Endothelial cell of umbilical vein (primary cell): Measurements from ENCODE around the gene ID2. TPM values are rescaled to one million over a fixed set of nuclear protein-coding genes. Genes with fewer than 3 reads are reported as not detected.

Experiments used
- BruUV-seq: library from RNA; stranded (reverse); fragments of 400-500 nt; replicated peaks from 2 replicates; lab custom pipeline; 2021; lab: Mats Ljungman, UMichigan
- CTCF ChIA-PET: fragments of 300-600, 350-600 bp; sonication (Branson Sonifier 250); formaldehyde crosslinking; loops from one replicate; lab custom pipeline; 2021; ENCODE audit warnings: antibody characterized with exemption, inconsistent platforms; lab: Charles Lee
- POLR2A ChIA-PET: fragments of 300-600, 350-600 bp; sonication (Branson Sonifier 250); formaldehyde crosslinking; loops from one replicate; lab custom pipeline; 2021; ENCODE audit warnings: antibody characterized with exemption, inconsistent platforms; lab: Charles Lee
- DNase-seq: peaks from one replicate; pipeline ENCODE4 v3.0.0-alpha.2; 2011; ENCODE audit warnings: low read depth, low spot score
- FAIRE-seq: peaks from 2 replicates; lab custom pipeline; 2011; peaks lifted over from hg19 to GRCh38; lab: Jason Lieb, UNC
- H2AFZ ChIP-seq: 2 replicates; pipeline ENCODE4 v1.6.0; 2012; ENCODE audit warnings: low read depth, low read length, control low read depth, inconsistent platforms
- H3K27ac ChIP-seq: 2 replicates; pipeline ENCODE4 v1.5.1; 2011; ENCODE audit warnings: low read depth, mild to moderate bottlenecking, control low read depth, low read length, moderate library complexity; ENCODE audit not compliant: insufficient read depth
- H3K27me3 ChIP-seq, 2 experiments: 2 replicates each; pipeline versions ENCODE4 v1.6.0 to v1.6.1; 2011; ENCODE audit warnings: low read length in 2 of 2, mixed read lengths in 1 of 2; ENCODE audit not compliant: control insufficient read depth in 2 of 2, insufficient read depth in 2 of 2
- H3K36me3 ChIP-seq, 2 experiments: 2 replicates in 1 of 2; 3 replicates in 1 of 2; pipeline ENCODE4 v1.5.1; 2011; ENCODE audit warnings: low read length in 2 of 2, mild to moderate bottlenecking in 1 of 2, moderate library complexity in 1 of 2; ENCODE audit not compliant: control insufficient read depth in 2 of 2, insufficient read depth in 2 of 2; ENCODE audit errors: extremely low read depth in 1 of 2
- H3K4me1 ChIP-seq: 3 replicates; pipeline ENCODE4 v1.5.1; 2011; ENCODE audit warnings: mild to moderate bottlenecking, low read length; ENCODE audit not compliant: control insufficient read depth, insufficient read depth; ENCODE audit errors: extremely low read depth
- H3K4me2 ChIP-seq: 2 replicates; pipeline ENCODE4 v1.6.1; 2011; ENCODE audit warnings: low read length, control low read depth, mixed read lengths; ENCODE audit not compliant: insufficient read depth
- H3K4me3 ChIP-seq, 3 experiments: fragments of 200-600 bp in 1 of 3; sonication (generic), shearing (Covaris generic) in 1 of 3; replicated peaks in 1 of 3; 2 replicates each; pipeline ENCODE4 v1.5.1; 2011 to 2016; ENCODE audit warnings: control low read depth in 3 of 3, low read length in 3 of 3, mild to moderate bottlenecking in 2 of 3, inconsistent platforms in 1 of 3, low read depth in 1 of 3, moderate library complexity in 1 of 3; ENCODE audit not compliant: insufficient read depth in 1 of 3
- H3K79me2 ChIP-seq: 2 replicates; pipeline ENCODE4 v1.6.0; 2012; ENCODE audit warnings: low read length, inconsistent platforms; ENCODE audit not compliant: control insufficient read depth, insufficient read depth
- H3K9ac ChIP-seq: replicated peaks from 2 replicates; pipeline ENCODE3; 2011; ENCODE audit warnings: low read length, control low read depth; ENCODE audit not compliant: insufficient read depth; ENCODE audit errors: extremely low read depth
- H3K9me1 ChIP-seq: replicated peaks from 3 replicates; pipeline ENCODE4 v1.6.0; 2011; ENCODE audit warnings: mild to moderate bottlenecking, low read length; ENCODE audit not compliant: control insufficient read depth, insufficient read depth; ENCODE audit errors: extremely low read depth
- H3K9me3 ChIP-seq: replicated peaks from 2 replicates; pipeline ENCODE4 v1.5.1; 2012; ENCODE audit warnings: low read length, inconsistent platforms; ENCODE audit not compliant: control insufficient read depth, insufficient read depth
- H4K20me1 ChIP-seq: replicated peaks from 2 replicates; pipeline ENCODE3; 2011; ENCODE audit warnings: mild to moderate bottlenecking, low read length; ENCODE audit not compliant: control insufficient read depth, insufficient read depth; ENCODE audit errors: extremely low read depth
- EZH2 ChIP-seq: IDR thresholded peaks from 2 replicates; pipeline ENCODE4 v1.6.1; 2012; ENCODE audit warnings: borderline replicate concordance, low read depth, mild to moderate bottlenecking, moderate library complexity, low read length, inconsistent platforms; ENCODE audit not compliant: severe bottlenecking
- FOS ChIP-seq: IDR thresholded peaks from 2 replicates; pipeline ENCODE4 v1.6.1; 2011; ENCODE audit warnings: mild to moderate bottlenecking, low read length, moderate library complexity, borderline replicate concordance; ENCODE audit not compliant: insufficient read depth
- GATA2 ChIP-seq: IDR thresholded peaks from 2 replicates; pipeline ENCODE4 v1.7.0; 2011; ENCODE audit warnings: low read depth, mild to moderate bottlenecking, moderate library complexity, mixed read lengths, low read length; ENCODE audit not compliant: insufficient read length, insufficient read depth
- JUN ChIP-seq: IDR thresholded peaks from 2 replicates; pipeline ENCODE4 v1.6.1; 2011; ENCODE audit warnings: borderline replicate concordance, low read depth; ENCODE audit not compliant: insufficient read length, insufficient read depth
- MYC ChIP-seq: IDR thresholded peaks from one replicate; pipeline ENCODE4 v1.6.1; 2011; ENCODE audit warnings: mild to moderate bottlenecking, low read depth, low read length
- POLR2A ChIP-seq: IDR thresholded peaks from 2 replicates; pipeline ENCODE4 v1.6.1; 2012; ENCODE audit warnings: low read depth, mild to moderate bottlenecking, control low read depth, low read length
- POLR2AphosphoS5 ChIP-seq: IDR thresholded peaks from 2 replicates; pipeline ENCODE4 v1.6.1; 2012; ENCODE audit warnings: low read depth, mild to moderate bottlenecking, control low read depth, low read length, moderate library complexity; ENCODE audit not compliant: insufficient read depth
- dilution Hi-C: fragments of 300-500 bp; cut with MboI; formaldehyde crosslinking; loops from one replicate; pipeline ENCODE4 v1.15.0; 2019; ENCODE audit warnings: low sequenced_read_pairs; ENCODE audit not compliant: extremely low pct_ligation_motif_present
- intact Hi-C: fragments of 100-400 bp; cut with micrococcal nuclease; formaldehyde crosslinking; loops from one replicate; pipeline ENCODE4 v1.10.0; 2022
- polyA plus RNA-seq, 4 experiments: library from polyadenylated mRNA; depleted of rRNA in 3 of 4; stranded (reverse) in 3 of 4; unstranded in 1 of 4; fragments of >200 nt; gene quantifications; 2 replicates each; pipeline versions ENCODE4 v1.2.1 to v1.2.3, GENCODE V29; 2011 to 2012; ENCODE audit warnings: missing spikeins in 1 of 4
- total RNA-seq: library from RNA; stranded (reverse); gene quantifications from 2 replicates; pipeline ENCODE4 v1.2.3, GENCODE V29; 2021
- TF ChIP-seq, protein P1 (sequence below): IDR thresholded peaks from 2 replicates; pipeline ENCODE4 v1.6.1; 2011; ENCODE audit not compliant: insufficient read depth, insufficient read length
- TF ChIP-seq, protein P2 (sequence below), 2 donors: IDR thresholded peaks; 1 replicate in 1 of 2; 2 replicates in 1 of 2; pipeline ENCODE4 v1.5.1; 2011; ENCODE audit warnings: low read length in 2 of 2, mild to moderate bottlenecking in 2 of 2, moderate library complexity in 2 of 2, control low read depth in 1 of 2, inconsistent platforms in 1 of 2, low read depth in 1 of 2; ENCODE audit not compliant: insufficient read depth in 1 of 2; ENCODE audit errors: extremely low read depth in 1 of 2

ID2 gene
- total and polyA plus RNA-seq, 2 donors (not counting 3 experiments of a cell fraction or from before 2014, with no cell fraction given), result 4.1 to 29.1 TPM

DNA sequence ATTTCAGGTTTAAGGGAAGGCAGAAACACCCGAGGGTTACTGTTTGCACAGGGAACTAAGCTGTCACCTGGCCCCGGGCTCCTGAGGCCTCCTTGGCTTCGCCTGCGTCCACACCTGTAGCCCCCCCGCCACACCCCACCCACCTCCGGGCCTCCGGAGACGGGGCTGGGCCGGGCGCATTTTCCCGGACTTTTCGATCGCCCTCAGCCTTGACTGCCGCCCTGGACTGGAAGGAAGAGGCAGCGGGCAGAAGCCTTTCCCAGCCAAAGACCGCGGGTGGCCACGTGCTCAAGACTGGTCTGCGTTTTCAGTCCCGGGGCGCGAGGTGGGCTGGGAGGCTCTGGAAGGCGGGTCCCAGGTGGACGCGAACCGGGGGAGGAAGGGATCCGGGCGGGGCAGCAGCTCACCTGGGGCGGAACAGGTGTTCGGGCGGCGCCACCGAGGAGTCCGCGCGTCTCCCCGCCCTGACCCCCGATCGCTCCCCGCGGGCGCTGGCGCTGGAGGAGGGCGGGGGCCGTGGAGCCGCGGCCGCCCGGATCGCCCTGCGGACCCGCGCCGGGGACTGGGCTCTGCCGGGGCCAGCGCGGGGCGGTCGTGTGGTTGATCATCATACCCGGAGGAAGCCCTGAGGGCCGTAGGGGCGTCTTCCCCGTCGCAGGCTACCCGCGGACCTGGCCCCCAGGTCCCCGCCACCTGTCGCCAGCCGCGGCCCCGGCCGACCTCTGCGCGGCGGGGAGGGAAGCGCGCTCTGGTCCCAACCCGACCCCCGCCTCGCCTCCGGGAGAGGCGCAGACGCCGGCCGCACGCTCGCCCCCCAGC, 3.2 kb downstream of the ID2 start:
- H3K27ac ChIP-seq, result no peak overlapping the region
- H3K9me3 ChIP-seq, result no peaks in the 10 kb centered on the region
- ChIA-PET POLR2A (no interaction called here), CTCF (interaction anchor here (1.4 to 1.9 kb wide), 2 partner anchors 1257 to 1588 kb away, joined by 7 to 33 read pairs; no protein-coding TSS in a partner anchor)
- no peak for DNase-seq
- peaks cover 37% of the 10 kb centered on the region for H3K4me1 ChIP-seq
- H3K27me3 ChIP-seq, result peaks cover 8 to 22% of the 10 kb centered on the region in 2 experiments
- H4K20me1 ChIP-seq, result no peaks in the 10 kb centered on the region
- no peaks in the 10 kb centered on the region for H3K36me3 ChIP-seq
- intact Hi-C loops (loop anchor here (1.0 to 10.0 kb wide), 5 partner anchors 40 to 1860 kb away; no protein-coding TSS in a partner anchor), dilution Hi-C loops (no loop called here)
- TF ChIP-seq GATA2 (no peak), POLR2A (no peak), JUN (no peak), EZH2 (peak; percentile 90), FOS (no peak), POLR2AphosphoS5 (no peak), MYC (no peak)
- TF ChIP-seq, protein P1, sequence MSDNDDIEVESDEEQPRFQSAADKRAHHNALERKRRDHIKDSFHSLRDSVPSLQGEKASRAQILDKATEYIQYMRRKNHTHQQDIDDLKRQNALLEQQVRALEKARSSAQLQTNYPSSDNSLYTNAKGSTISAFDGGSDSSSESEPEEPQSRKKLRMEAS, result peak; percentile 74
- TF ChIP-seq, protein P2, sequence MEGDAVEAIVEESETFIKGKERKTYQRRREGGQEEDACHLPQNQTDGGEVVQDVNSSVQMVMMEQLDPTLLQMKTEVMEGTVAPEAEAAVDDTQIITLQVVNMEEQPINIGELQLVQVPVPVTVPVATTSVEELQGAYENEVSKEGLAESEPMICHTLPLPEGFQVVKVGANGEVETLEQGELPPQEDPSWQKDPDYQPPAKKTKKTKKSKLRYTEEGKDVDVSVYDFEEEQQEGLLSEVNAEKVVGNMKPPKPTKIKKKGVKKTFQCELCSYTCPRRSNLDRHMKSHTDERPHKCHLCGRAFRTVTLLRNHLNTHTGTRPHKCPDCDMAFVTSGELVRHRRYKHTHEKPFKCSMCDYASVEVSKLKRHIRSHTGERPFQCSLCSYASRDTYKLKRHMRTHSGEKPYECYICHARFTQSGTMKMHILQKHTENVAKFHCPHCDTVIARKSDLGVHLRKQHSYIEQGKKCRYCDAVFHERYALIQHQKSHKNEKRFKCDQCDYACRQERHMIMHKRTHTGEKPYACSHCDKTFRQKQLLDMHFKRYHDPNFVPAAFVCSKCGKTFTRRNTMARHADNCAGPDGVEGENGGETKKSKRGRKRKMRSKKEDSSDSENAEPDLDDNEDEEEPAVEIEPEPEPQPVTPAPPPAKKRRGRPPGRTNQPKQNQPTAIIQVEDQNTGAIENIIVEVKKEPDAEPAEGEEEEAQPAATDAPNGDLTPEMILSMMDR (IDR thresholded peaks at IDR 0.05; ENCODE audit: extremely low read depth in 1 of 2, insufficient read depth in 1 of 2, low read depth in 1 of 2, low read length in 2 of 2), result no peak
- H3K4me2 ChIP-seq, result peak overlapping the region; percentile 51
- no peaks in the 10 kb centered on the region for H3K9me1 ChIP-seq
- peak overlapping the region in 2 of 3 experiments; percentile 22 to 43 for H3K4me3 ChIP-seq
- H3K9ac ChIP-seq, result no peak overlapping the region
- peak overlapping the region; percentile 52 for H2AFZ ChIP-seq
- no peaks in the 10 kb centered on the region for H3K79me2 ChIP-seq
- BruUV-seq, result no TSS peak
- FAIRE-seq, result no peak
